ENCODE measurements around the gene RUVBL1. TPM values are rescaled to one million over a fixed set of nuclear protein-coding genes. Genes with fewer than 3 reads are reported as not detected.

Gene RUVBL1
- total RNA-seq, 4 donors from 2014 or later = 14.4 to 21.2 (median 19.8) TPM

DNA sequence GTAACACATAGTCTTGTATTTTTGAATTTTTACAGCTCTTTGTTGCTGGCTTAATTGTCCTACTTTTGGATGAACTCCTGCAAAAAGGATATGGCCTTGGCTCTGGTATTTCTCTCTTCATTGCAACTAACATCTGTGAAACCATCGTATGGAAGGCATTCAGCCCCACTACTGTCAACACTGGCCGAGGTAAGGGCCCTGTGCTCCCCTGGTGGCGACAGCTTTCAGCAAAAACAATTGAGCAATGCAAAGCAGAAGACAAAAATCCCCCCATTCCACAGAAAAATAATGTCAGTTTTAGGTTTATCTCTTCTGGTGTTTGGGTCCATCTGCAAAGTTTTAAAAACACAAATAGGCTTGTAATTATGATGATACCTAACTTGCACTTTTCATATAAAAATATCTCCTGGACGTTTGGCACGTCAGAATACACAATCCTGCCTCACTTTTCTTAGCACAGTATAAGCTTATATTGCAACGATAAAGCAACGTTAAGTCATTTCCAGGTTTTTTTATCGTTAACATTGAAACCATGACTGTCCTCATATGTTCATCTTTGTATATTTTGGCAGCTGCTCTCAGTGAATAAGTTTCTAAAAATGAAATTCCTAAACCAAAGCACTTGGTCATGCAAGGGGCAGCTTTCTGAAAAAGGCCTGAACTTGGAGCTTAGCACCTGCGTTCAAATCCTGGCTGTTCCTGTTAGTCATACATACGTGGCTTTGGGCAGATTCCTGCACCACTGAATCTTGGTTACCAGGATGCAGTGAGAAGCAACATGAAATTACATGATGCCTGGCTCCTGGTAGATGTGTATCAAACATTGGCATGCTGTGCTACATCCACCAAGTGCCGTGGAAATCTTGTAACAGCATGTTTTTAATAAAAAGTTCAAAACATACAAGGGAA lies 62.9 kb downstream of the RUVBL1 start:
- no peak for DNase-seq (ENCODE audit: low spot score in 2 of 2)
- intact Hi-C loops (cut with DNase I; ENCODE audit: low total_unique reads) = no loop called here
- no peak overlapping the region for H3K4me3 ChIP-seq (ENCODE audit: low read depth, poor library complexity, severe bottlenecking)
- TF ChIP-seq, protein P1, sequence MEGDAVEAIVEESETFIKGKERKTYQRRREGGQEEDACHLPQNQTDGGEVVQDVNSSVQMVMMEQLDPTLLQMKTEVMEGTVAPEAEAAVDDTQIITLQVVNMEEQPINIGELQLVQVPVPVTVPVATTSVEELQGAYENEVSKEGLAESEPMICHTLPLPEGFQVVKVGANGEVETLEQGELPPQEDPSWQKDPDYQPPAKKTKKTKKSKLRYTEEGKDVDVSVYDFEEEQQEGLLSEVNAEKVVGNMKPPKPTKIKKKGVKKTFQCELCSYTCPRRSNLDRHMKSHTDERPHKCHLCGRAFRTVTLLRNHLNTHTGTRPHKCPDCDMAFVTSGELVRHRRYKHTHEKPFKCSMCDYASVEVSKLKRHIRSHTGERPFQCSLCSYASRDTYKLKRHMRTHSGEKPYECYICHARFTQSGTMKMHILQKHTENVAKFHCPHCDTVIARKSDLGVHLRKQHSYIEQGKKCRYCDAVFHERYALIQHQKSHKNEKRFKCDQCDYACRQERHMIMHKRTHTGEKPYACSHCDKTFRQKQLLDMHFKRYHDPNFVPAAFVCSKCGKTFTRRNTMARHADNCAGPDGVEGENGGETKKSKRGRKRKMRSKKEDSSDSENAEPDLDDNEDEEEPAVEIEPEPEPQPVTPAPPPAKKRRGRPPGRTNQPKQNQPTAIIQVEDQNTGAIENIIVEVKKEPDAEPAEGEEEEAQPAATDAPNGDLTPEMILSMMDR (IDR thresholded peaks at IDR 0.05) = no peak
- TF ChIP-seq POLR2A (IDR thresholded peaks at IDR 0.05) = no peak
- 58 to 63% methylated on average over 11 of the region's 11 CpGs for WGBS, 2 donors

DNA sequence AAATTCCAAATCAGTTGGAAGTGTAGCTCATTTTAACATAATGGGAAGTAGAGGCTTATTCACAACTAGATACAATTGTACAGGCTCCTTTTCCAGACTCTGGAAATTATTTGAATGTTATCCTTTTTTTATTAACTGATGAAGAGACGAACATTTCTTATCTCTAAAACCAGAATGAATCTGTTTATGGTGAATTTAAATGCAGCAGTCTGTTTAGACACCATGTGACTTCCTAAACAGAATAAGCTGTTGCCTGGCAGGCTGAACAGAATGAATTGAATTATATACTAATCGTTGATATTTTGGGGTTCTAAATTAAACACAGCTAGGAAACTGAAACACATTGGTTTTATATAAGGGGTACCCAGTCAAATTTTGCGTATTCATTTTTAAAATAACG lies 67.4 kb downstream of the RUVBL1 start:
- intact Hi-C loops (cut with DNase I; ENCODE audit: low total_unique reads) = no loop called here
- 81 to 82% methylated on average over 4 of the region's 4 CpGs for WGBS, 2 donors
- H3K4me3 ChIP-seq (ENCODE audit: low read depth, poor library complexity, severe bottlenecking) = no peak overlapping the region
- DNase-seq (ENCODE audit: low spot score in 2 of 2) = no peak
- TF ChIP-seq POLR2A (IDR thresholded peaks at IDR 0.05) = no peak
- TF ChIP-seq, protein P1 (IDR thresholded peaks at IDR 0.05) = no peak

DNA sequence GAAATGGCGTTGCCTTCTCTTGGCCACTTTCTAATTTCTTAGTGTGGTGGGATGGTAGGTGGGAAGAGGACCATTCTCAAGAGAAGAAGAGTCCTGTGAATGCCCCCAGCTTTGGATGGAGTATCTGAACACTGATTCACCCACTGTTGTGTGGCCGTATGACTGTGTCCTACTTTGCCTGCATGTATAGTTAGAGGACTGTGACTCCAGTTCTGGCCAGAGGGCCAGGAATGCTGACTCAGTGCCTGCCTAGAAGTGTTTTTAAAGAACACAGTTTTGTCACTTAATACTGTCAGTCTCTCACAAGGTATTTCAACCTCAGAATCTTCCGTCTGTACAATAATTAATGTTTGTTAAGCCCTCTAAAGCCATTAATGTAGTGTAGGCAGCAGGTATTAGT lies 69.2 kb downstream of the RUVBL1 start:
- TF ChIP-seq, protein P1 (IDR thresholded peaks at IDR 0.05) = no peak
- TF ChIP-seq POLR2A (IDR thresholded peaks at IDR 0.05) = no peak
- intact Hi-C loops (cut with DNase I; ENCODE audit: low total_unique reads) = no loop called here
- no peak overlapping the region for H3K4me3 ChIP-seq (ENCODE audit: low read depth, poor library complexity, severe bottlenecking)
- WGBS, 2 donors = 56 to 60% methylated on average over 3 of the region's 3 CpGs
- DNase-seq (ENCODE audit: low spot score in 2 of 2) = no peak

DNA sequence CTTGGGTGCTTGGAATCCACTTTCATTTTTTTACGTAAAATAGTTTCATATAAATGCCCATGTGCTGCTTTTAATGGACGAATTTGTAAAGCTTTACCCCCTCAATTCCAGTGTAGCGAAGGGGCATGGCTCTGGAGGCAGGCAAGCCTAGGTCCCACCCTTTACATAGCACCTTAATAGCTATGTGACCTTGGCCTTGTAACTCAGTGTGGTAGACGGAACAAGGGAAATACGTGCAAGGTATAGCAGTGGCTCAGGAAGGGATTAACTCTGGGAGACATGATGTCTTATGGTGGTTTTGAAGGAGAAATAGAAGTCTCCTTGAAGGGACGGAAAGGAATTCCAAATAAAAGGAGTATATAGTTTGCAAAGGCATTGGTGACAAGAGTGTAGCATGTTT lies 70.0 kb downstream of the RUVBL1 start:
- DNase-seq (ENCODE audit: low spot score in 2 of 2) = no peak
- TF ChIP-seq, protein P1 (IDR thresholded peaks at IDR 0.05) = no peak
- TF ChIP-seq POLR2A (IDR thresholded peaks at IDR 0.05) = no peak
- intact Hi-C loops (cut with DNase I; ENCODE audit: low total_unique reads) = no loop called here
- WGBS, 2 donors = 62 to 63% methylated on average over 6 of the region's 6 CpGs
- no peak overlapping the region for H3K4me3 ChIP-seq (ENCODE audit: low read depth, poor library complexity, severe bottlenecking)

DNA sequence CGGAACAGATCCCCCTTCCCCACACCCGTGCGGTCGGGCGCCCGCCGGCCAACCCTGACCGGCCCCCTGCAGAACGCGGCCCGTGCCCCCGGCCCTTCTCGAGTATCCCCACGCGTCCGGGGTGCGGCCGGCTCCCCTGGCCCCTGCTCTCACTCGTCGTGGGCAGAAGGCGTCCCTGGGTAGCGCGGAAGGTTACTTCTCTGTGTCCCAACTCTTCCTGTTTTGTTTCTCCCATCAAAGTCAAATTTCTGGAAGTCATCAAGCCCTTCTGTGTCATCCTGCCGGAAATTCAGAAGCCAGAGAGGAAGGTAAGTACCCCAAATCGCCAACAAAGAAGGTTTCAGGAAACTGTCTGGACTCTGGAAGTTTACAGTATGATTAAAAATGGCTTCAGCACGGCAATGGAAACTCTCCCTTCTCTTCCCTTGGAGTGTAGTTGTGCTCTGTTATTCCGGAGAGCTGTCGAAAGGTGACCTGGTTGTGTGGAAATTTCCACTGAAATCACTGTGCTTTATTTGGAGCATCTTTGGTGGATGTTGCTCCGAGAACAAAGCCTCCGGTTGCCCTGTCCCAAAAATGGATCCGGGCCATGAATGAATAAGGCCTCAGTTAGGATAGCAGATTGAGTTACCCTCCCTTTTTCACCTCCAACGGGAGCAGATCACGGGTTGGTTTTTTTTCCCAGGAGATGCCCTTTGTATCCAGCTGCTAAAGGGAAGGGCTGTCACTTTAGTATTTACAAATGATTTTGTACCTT lies 70.8 kb downstream of the RUVBL1 start:
- DNase-seq (ENCODE audit: low spot score in 2 of 2) = no peak
- peak overlapping the region; percentile 95 for H3K4me3 ChIP-seq (ENCODE audit: low read depth, poor library complexity, severe bottlenecking)
- TF ChIP-seq POLR2A (IDR thresholded peaks at IDR 0.05) = no peak
- TF ChIP-seq, protein P1 (IDR thresholded peaks at IDR 0.05) = no peak
- intact Hi-C loops (cut with DNase I; ENCODE audit: low total_unique reads) = no loop called here
- WGBS, 2 donors = 1% methylated on average over 30 to 33 of the region's 33 CpGs

All from lower leg skin (tissue), 4 donors.